Sigmoid colon (tissue), 7 donors: Measurements from ENCODE around the gene MRPL24. TPM values are rescaled to one million over a fixed set of nuclear protein-coding genes. Genes with fewer than 3 reads are reported as not detected.

Experiments used
- DNase-seq: peaks from one replicate; pipeline ENCODE4 v3.0.0-alpha.2; 2019
- H3K27ac ChIP-seq, 4 donors: fragments of 200-600 bp; sonication (generic); one replicate each; pipeline ENCODE4 v1.5.1; 2016 to 2019; ENCODE audit warnings: mild to moderate bottlenecking in 1 of 4
- H3K27me3 ChIP-seq, 3 donors: fragments of 200-600 bp; sonication (generic); one replicate each; pipeline ENCODE4 v1.5.1; 2019; ENCODE audit warnings: mild to moderate bottlenecking in 1 of 3
- H3K36me3 ChIP-seq, 4 donors: fragments of 200-600 bp; sonication (generic); one replicate each; pipeline ENCODE4 v1.5.1; 2016 to 2019
- H3K4me1 ChIP-seq, 4 donors: fragments of 200-600 bp; sonication (generic); one replicate each; pipeline ENCODE4 v1.5.1; 2017 to 2019
- H3K4me3 ChIP-seq, 4 donors: fragments of 200-600 bp; sonication (generic); one replicate each; pipeline ENCODE4 v1.5.1; 2017 to 2019; ENCODE audit warnings: mild to moderate bottlenecking in 2 of 4, moderate library complexity in 1 of 4
- H3K9me3 ChIP-seq, 4 donors: fragments of 200-600 bp in 3 of 4; sonication (generic) in 3 of 4; one replicate each; pipeline versions ENCODE4 v1.5.1 to v1.6.1; 2013 to 2019
- EP300 ChIP-seq, 4 donors: sonication (generic); formaldehyde crosslinking; IDR thresholded peaks; one replicate each; pipeline ENCODE4 v1.6.1; 2017; ENCODE audit warnings: antibody characterized with exemption in 4 of 4
- POLR2A ChIP-seq, 2 donors: fragments of 450-650 bp; IDR thresholded peaks; one replicate each; pipeline ENCODE4 v1.6.1; 2016; ENCODE audit warnings: antibody characterized with exemption in 2 of 2, mild to moderate bottlenecking in 2 of 2, moderate library complexity in 2 of 2
- POLR2AphosphoS5 ChIP-seq, 4 donors: sonication (generic); formaldehyde crosslinking; IDR thresholded peaks; one replicate each; pipeline ENCODE4 v1.6.1; 2017; ENCODE audit warnings: antibody characterized with exemption in 4 of 4
- WGBS, 2 donors: extraction: QIAGEN DNeasy Blood & Tissue Kit; methylation state at CpG; one replicate each; pipeline ENCODE4 v1.1.7; 2013; 5-methylcytosine and 5-hydroxymethylcytosine counted together
- intact Hi-C: fragments of 100-400 bp; cut with DNase I; formaldehyde crosslinking; loops from one replicate; pipeline ENCODE4 v1.15.1; 2023
- polyA plus RNA-seq, 3 donors: library from polyadenylated mRNA; stranded (reverse); fragments of 200-250 nt; gene quantifications; one replicate each; pipeline ENCODE4 v1.2.3, GENCODE V29; 2013
- total RNA-seq, 4 donors: library from RNA; depleted of rRNA; stranded (reverse); fragments of >200 nt; gene quantifications; one replicate each; pipeline ENCODE4 v1.1.0, GENCODE V29; 2016
- TF ChIP-seq, protein P1 (sequence below), 4 experiments: fragments of 450-650 bp in 3 of 4; fragments of 200-600 bp in 1 of 4; IDR thresholded peaks; one replicate each; pipeline ENCODE4 v1.5.1; 2016 to 2019; ENCODE audit warnings: antibody characterized with exemption in 4 of 4, mild to moderate bottlenecking in 3 of 4, moderate library complexity in 2 of 4
- donor health status: healthy with polysubstance abuse.
- donor health status: Bipolar disorder and iron deficiency.
- donor health status: healthy.

MRPL24 gene
- total and polyA plus RNA-seq, 7 donors, result 53.0 to 81.1 (median 68.5) TPM

- no peaks in the 10 kb centered on the region for H3K9me3 ChIP-seq
- 76 to 87% methylated on average over 1 of the region's 1 CpG for WGBS, 2 donors
- peaks cover 0 to 9% (median 0%) of the 10 kb centered on the region in 3 donors for H3K27me3 ChIP-seq
- H3K4me3 ChIP-seq, result no peak overlapping the region
- TF ChIP-seq POLR2A (IDR thresholded peaks at IDR 0.05) (no peak), POLR2AphosphoS5 (IDR thresholded peaks at IDR 0.05) (no peak), EP300 (IDR thresholded peaks at IDR 0.05) (no peak)
- TF ChIP-seq, protein P1, sequence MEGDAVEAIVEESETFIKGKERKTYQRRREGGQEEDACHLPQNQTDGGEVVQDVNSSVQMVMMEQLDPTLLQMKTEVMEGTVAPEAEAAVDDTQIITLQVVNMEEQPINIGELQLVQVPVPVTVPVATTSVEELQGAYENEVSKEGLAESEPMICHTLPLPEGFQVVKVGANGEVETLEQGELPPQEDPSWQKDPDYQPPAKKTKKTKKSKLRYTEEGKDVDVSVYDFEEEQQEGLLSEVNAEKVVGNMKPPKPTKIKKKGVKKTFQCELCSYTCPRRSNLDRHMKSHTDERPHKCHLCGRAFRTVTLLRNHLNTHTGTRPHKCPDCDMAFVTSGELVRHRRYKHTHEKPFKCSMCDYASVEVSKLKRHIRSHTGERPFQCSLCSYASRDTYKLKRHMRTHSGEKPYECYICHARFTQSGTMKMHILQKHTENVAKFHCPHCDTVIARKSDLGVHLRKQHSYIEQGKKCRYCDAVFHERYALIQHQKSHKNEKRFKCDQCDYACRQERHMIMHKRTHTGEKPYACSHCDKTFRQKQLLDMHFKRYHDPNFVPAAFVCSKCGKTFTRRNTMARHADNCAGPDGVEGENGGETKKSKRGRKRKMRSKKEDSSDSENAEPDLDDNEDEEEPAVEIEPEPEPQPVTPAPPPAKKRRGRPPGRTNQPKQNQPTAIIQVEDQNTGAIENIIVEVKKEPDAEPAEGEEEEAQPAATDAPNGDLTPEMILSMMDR (IDR thresholded peaks at IDR 0.05), result no peak
- no peaks in the 10 kb centered on the region for H3K36me3 ChIP-seq
- DNase-seq, result no peak
- intact Hi-C loops, result no loop called here
- H3K27ac ChIP-seq, result no peak overlapping the region
- H3K4me1 ChIP-seq, result peaks cover 0 to 7% (median 3%) of the 10 kb centered on the region in 4 donors
These were observed 41.9 kb downstream of the MRPL24 start for GRCh38 chr1:156698995-156699394.

DNA sequence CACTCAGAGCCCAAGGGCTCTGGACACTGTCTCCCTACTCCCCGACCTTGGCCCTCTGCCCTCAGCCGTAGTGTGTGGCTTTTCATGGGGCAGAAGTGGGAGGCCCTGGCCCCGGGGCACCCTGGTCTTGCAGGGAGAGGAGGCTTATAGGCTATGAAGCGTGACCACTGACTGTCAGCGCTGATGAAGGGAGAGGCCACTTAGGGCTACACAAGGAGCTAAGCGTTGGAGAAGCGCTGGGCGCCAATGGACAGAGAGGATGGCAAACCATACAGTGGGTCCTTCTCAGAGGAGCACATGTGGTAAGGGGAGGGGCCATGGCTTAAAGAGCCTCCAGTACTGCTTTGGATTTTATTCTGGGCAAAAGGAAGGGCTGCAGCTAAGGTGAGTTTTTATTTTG, 43.4 kb downstream of the MRPL24 start:
- Histone ChIP-seq H3K27ac (no peak overlapping the region), H3K9me3 (no peaks in the 10 kb centered on the region), H3K4me3 (no peak overlapping the region), H3K36me3 (no peaks in the 10 kb centered on the region), H3K27me3 (peaks cover 0 to 17% (median 2%) of the 10 kb centered on the region in 3 donors), H3K4me1 (peaks cover 0 to 7% (median 2%) of the 10 kb centered on the region in 4 donors)
- no peak for TF ChIP-seq POLR2AphosphoS5 (IDR thresholded peaks at IDR 0.05)
- TF ChIP-seq EP300 (IDR thresholded peaks at IDR 0.05), result no peak
- no peak for TF ChIP-seq POLR2A (IDR thresholded peaks at IDR 0.05)
- TF ChIP-seq, protein P1 (IDR thresholded peaks at IDR 0.05), result no peak
- WGBS, 2 donors, result 86 to 88% methylated on average over 8 of the region's 8 CpGs
- intact Hi-C loops, result no loop called here
- DNase-seq, result no peak

DNA sequence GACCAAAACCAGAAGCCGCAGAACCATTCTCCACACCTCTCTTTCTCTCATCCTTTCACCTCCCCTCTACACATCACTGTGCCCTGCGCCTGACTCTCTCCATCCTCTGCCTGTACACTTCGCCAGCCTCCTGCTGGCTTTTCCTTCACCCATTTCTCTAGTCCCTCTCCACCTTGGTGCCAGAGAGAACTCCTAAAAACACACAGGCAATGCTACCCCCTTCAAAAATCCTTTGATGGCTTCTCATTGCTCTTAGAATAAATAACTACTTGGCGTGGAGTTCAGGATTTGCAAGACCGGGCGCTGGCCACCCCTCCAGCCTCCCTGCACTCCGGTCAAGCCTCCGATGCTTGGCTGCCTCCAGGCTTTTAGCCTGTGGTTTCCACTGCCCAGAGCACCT, 44.1 kb downstream of the MRPL24 start:
- no peaks in the 10 kb centered on the region for H3K36me3 ChIP-seq
- intact Hi-C loops, result no loop called here
- H3K27me3 ChIP-seq, result peaks cover 0 to 24% (median 7%) of the 10 kb centered on the region in 3 donors
- WGBS, 2 donors, result 94 to 95% methylated on average over 8 of the region's 8 CpGs
- DNase-seq, result no peak
- H3K4me1 ChIP-seq, result peaks cover 0 to 11% (median 2%) of the 10 kb centered on the region in 4 donors
- TF ChIP-seq POLR2AphosphoS5 (IDR thresholded peaks at IDR 0.05) (no peak), EP300 (IDR thresholded peaks at IDR 0.05) (no peak), POLR2A (IDR thresholded peaks at IDR 0.05) (no peak)
- TF ChIP-seq, protein P1 (IDR thresholded peaks at IDR 0.05), result no peak
- no peak overlapping the region for H3K4me3 ChIP-seq
- no peak overlapping the region for H3K27ac ChIP-seq
- H3K9me3 ChIP-seq, result no peaks in the 10 kb centered on the region

- 84 to 93% methylated on average over 5 of the region's 5 CpGs for WGBS, 2 donors
- Histone ChIP-seq H3K27me3 (peaks cover 4 to 36% (median 18%) of the 10 kb centered on the region in 3 donors), H3K9me3 (no peaks in the 10 kb centered on the region), H3K27ac (no peak overlapping the region), H3K4me3 (no peak overlapping the region), H3K4me1 (peaks cover 0 to 20% (median 7%) of the 10 kb centered on the region in 4 donors), H3K36me3 (no peaks in the 10 kb centered on the region)
- intact Hi-C loops, result no loop called here
- TF ChIP-seq, protein P1 (IDR thresholded peaks at IDR 0.05), result no peak
- TF ChIP-seq EP300 (IDR thresholded peaks at IDR 0.05) (no peak), POLR2AphosphoS5 (IDR thresholded peaks at IDR 0.05) (no peak), POLR2A (IDR thresholded peaks at IDR 0.05) (no peak)
- no peak for DNase-seq
These were observed 46.3 kb downstream of the MRPL24 start for GRCh38 chr1:156694690-156694962.
